Uterus (tissue), 2 donors: ENCODE data around the gene PTPRF.

Experiments used
- POLR2A ChIP-seq, 2 donors: fragments of 450-650 bp; IDR thresholded peaks; one replicate each; pipeline ENCODE4 v1.6.1; 2016; ENCODE audit warnings: antibody characterized with exemption in 2 of 2, mild to moderate bottlenecking in 1 of 2, moderate library complexity in 1 of 2
- TF ChIP-seq, protein P1 (sequence below), 4 experiments: fragments of 200-600 bp in 2 of 4; fragments of 450-650 bp in 2 of 4; sonication (generic) in 2 of 4; IDR thresholded peaks; one replicate each; pipeline ENCODE4 v1.5.1; 2016 to 2019; ENCODE audit warnings: antibody characterized with exemption in 4 of 4, mild to moderate bottlenecking in 2 of 4, moderate library complexity in 1 of 4

DNA sequence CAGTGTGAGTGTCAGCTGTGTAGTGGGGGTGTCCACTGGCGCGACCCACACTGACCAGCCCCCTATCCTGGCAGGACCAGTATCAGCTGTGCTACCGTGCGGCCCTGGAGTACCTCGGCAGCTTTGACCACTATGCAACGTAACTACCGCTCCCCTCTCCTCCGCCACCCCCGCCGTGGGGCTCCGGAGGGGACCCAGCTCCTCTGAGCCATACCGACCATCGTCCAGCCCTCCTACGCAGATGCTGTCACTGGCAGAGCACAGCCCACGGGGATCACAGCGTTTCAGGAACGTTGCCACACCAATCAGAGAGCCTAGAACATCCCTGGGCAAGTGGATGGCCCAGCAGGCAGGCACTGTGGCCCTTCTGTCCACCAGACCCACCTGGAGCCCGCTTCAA, 91.2 kb downstream of the PTPRF start:
- TF ChIP-seq, protein P1, sequence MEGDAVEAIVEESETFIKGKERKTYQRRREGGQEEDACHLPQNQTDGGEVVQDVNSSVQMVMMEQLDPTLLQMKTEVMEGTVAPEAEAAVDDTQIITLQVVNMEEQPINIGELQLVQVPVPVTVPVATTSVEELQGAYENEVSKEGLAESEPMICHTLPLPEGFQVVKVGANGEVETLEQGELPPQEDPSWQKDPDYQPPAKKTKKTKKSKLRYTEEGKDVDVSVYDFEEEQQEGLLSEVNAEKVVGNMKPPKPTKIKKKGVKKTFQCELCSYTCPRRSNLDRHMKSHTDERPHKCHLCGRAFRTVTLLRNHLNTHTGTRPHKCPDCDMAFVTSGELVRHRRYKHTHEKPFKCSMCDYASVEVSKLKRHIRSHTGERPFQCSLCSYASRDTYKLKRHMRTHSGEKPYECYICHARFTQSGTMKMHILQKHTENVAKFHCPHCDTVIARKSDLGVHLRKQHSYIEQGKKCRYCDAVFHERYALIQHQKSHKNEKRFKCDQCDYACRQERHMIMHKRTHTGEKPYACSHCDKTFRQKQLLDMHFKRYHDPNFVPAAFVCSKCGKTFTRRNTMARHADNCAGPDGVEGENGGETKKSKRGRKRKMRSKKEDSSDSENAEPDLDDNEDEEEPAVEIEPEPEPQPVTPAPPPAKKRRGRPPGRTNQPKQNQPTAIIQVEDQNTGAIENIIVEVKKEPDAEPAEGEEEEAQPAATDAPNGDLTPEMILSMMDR (IDR thresholded peaks at IDR 0.05) = no peak
- TF ChIP-seq POLR2A (IDR thresholded peaks at IDR 0.05) = no peak
